ENCODE results near the gene CXCL16.

CXCL16 gene

DNA sequence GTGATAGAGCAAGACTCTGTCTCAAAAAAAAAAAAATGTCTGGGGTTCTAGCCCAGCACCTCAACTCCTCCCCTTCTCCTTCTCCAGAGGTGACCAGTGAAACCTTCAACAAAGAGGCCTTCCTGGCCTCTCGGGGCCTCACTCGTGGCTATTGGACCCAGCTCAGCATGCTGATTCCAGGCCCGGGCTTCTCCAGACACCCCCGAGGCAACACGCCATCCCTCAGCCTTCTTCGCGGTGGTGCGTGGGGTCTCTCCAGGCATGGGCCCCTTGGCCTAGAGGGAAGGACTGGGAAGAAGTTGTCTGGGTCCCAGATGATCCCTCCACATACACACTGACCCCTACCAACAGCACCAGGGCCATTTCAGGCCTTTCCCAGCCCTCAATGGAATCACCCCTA, 3.5 kb upstream of the CXCL16 start:
- DNase-seq (ENCODE audit: extremely low spot score), result no peak
- ChIA-PET CTCF (interaction anchor here (1.4 to 1.7 kb wide), 2 partner anchors 10 to 12 kb away, joined by 4 read pairs; no protein-coding TSS in a partner anchor), POLR2A (no interaction called here)
- TF ChIP-seq, protein P1, sequence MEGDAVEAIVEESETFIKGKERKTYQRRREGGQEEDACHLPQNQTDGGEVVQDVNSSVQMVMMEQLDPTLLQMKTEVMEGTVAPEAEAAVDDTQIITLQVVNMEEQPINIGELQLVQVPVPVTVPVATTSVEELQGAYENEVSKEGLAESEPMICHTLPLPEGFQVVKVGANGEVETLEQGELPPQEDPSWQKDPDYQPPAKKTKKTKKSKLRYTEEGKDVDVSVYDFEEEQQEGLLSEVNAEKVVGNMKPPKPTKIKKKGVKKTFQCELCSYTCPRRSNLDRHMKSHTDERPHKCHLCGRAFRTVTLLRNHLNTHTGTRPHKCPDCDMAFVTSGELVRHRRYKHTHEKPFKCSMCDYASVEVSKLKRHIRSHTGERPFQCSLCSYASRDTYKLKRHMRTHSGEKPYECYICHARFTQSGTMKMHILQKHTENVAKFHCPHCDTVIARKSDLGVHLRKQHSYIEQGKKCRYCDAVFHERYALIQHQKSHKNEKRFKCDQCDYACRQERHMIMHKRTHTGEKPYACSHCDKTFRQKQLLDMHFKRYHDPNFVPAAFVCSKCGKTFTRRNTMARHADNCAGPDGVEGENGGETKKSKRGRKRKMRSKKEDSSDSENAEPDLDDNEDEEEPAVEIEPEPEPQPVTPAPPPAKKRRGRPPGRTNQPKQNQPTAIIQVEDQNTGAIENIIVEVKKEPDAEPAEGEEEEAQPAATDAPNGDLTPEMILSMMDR (IDR thresholded peaks at IDR 0.05; ENCODE audit: control extremely low read depth, extremely low read depth, low read depth, missing control alignments), result no peak

DNA sequence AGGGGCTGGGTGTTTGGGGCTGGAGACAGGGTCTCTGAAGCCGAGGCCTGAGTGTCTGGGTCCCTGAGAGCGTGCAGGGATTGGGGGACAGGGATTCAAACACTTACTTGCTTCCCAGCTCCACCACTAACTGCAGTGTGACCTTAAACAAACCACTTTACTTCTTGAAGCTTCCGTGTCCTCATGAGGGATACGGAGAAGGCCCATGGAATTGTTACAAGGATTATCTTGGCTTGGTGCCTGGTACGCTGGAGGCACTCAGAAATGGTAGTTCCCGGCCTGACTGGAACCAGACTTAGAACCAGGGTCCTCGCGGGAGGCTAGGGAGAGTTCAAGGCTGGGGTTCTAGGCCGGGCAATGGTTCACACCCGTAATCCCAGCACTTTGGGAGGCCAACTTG, 2.9 kb upstream of the CXCL16 start:
- CTCF ChIA-PET, result interaction anchor here (1.7 kb wide), 1 partner anchor 9 kb away, joined by 4 read pairs; no protein-coding TSS in a partner anchor
- no peak for DNase-seq (ENCODE audit: extremely low spot score)
- TF ChIP-seq, protein P1 (IDR thresholded peaks at IDR 0.05; ENCODE audit: control extremely low read depth, extremely low read depth, low read depth, missing control alignments), result no peak
- POLR2A ChIA-PET, result no interaction called here

DNA sequence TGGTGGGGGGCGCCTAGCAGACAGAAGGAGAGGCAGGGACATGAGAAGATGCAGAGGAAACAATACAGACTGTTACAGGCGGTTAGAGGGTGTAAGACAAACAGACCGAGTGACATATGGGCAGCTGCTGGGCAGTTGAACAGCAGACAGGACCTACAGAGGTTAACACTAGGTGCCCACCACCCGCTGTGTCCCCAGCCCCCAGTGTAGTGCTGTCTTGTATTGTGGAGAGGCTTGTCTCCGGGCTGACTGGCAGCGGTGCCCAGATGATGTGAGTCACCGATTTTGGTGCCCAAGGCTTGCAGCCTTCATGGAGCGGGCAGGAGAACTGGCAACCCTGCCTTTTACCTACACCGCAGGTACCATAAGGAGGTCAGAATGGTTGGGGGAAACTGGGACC, 2.4 kb upstream of the CXCL16 start:
- ChIA-PET POLR2A (no interaction called here), CTCF (no interaction called here)
- TF ChIP-seq, protein P1 (IDR thresholded peaks at IDR 0.05; ENCODE audit: control extremely low read depth, extremely low read depth, low read depth, missing control alignments), result no peak
- no peak for DNase-seq (ENCODE audit: extremely low spot score)

DNA sequence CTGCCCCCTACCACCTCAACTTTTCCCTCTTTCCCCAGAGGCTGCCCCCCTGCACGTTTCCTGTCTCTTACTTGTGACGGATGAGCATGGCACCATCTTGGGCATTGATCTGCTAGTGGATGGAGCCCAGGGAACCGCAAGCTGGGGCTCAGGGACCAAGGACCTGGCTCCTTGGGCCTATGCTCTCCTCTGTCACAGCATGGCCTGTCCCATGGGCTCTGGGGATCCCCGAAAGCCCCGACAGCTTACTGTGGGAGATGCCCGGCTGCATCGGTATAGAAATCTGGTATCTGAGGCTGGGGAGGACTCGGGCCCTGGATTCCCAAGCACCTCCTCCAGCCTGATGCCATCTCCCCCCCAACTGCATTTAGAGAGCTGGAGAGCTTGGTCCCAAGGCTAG, 1.8 kb upstream of the CXCL16 start:
- ChIA-PET CTCF (no interaction called here), POLR2A (no interaction called here)
- TF ChIP-seq, protein P1 (IDR thresholded peaks at IDR 0.05; ENCODE audit: control extremely low read depth, extremely low read depth, low read depth, missing control alignments), result no peak
- DNase-seq (ENCODE audit: extremely low spot score), result no peak

DNA sequence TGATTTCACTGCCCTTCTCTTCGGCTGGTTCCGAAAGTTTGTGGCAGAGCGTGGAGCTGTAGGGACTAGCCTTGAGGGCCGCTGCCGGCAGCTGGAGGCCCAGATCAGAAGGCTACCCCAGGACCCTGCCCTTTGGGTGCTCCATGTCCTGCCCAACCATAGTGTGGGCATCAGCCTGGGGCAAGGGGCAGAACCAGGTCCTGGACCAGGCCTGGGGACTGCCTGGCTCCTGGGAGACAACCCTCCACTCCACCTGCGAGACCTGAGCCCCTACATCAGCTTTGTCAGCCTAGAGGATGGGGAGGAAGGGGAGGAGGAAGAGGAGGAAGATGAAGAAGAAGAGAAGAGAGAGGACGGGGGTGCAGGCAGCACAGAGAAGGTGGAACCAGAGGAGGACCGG, 856 bp upstream of the CXCL16 start:
- no peak for DNase-seq (ENCODE audit: extremely low spot score)
- ChIA-PET POLR2A (no interaction called here), CTCF (no interaction called here)
- TF ChIP-seq, protein P1 (IDR thresholded peaks at IDR 0.05; ENCODE audit: control extremely low read depth, extremely low read depth, low read depth, missing control alignments), result no peak

DNA sequence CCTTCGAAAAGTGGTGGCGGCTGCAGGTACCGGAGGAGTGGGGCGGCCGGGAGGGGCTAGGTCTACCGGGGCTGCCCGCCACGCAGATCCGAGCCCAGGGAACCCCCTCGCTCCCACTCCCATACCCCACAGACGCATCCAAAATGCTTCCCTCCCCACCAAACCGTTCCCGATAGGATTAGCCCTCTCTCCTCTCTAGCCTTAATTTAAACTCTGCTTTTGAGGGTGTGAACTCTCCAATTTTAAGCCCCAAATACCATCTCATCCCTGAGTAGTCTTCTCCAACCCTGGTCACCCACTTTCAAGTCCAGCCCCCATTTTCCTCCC, 260 bp upstream of the CXCL16 start:
- ChIA-PET CTCF (no interaction called here), POLR2A (no interaction called here)
- no peak for DNase-seq (ENCODE audit: extremely low spot score)
- TF ChIP-seq, protein P1 (IDR thresholded peaks at IDR 0.05; ENCODE audit: control extremely low read depth, extremely low read depth, low read depth, missing control alignments), result no peak
